Panc1 (cell line): ENCODE data around the gene SLC8A1. TPM values are rescaled to one million over a fixed set of nuclear protein-coding genes. Genes with fewer than 3 reads are reported as not detected.

Experiments used
- ATAC-seq: fragments of 200-7000 bp; cut with Tn5 transposase; 2 replicates; pipeline ENCODE4 v1.9.1; 2020; ENCODE audit warnings: mild to moderate bottlenecking, moderate library complexity
- BruUV-seq: library from RNA; stranded (reverse); fragments of 400-500 nt; replicated peaks from 2 replicates; lab custom pipeline; 2021; lab: Mats Ljungman, UMichigan
- CTCF ChIA-PET: fragments of 300-600 bp; sonication (Branson Sonifier 250); formaldehyde crosslinking; loops from one replicate; lab custom pipeline; 2022; ENCODE audit warnings: antibody characterized with exemption; lab: Charles Lee
- POLR2A ChIA-PET: fragments of 300-600 bp; sonication (Branson Sonifier 250); formaldehyde crosslinking; loops from one replicate; lab custom pipeline; 2022; ENCODE audit warnings: antibody characterized with exemption; lab: Charles Lee
- DNase-seq: peaks from one replicate; pipeline ENCODE4 v3.0.0-alpha.2; 2010; ENCODE audit warnings: low read depth, low spot score
- H3K27ac ChIP-seq: 2 replicates; pipeline ENCODE4 v1.5.1; 2011; ENCODE audit warnings: mild to moderate bottlenecking, low read length, inconsistent platforms
- H3K27me3 ChIP-seq: fragments of 200-500 bp; sonication (Bioruptor generic); 2 replicates; pipeline ENCODE4 v1.6.0; 2014; ENCODE audit warnings: low read length, inconsistent platforms; ENCODE audit not compliant: control insufficient read depth, insufficient read depth
- H3K36me3 ChIP-seq: fragments of 200-500 bp; sonication (Bioruptor generic); 2 replicates; pipeline ENCODE4 v1.5.1; 2014; ENCODE audit warnings: inconsistent platforms, mild to moderate bottlenecking, low read length, moderate library complexity; ENCODE audit not compliant: control insufficient read depth, insufficient read depth
- H3K4me1 ChIP-seq: 2 replicates; pipeline ENCODE4 v1.5.1; 2011; ENCODE audit warnings: inconsistent platforms, mild to moderate bottlenecking, low read length, moderate library complexity; ENCODE audit not compliant: control insufficient read depth, insufficient read depth
- H3K4me3 ChIP-seq, 2 experiments: 2 replicates each; pipeline ENCODE4 v1.5.1; 2011 to 2012; ENCODE audit warnings: low read depth in 2 of 2, low read length in 2 of 2, mild to moderate bottlenecking in 2 of 2, inconsistent platforms in 1 of 2, moderate library complexity in 1 of 2
- H3K9me3 ChIP-seq: fragments of 200-500 bp; sonication (Bioruptor generic); 2 replicates; pipeline ENCODE4 v1.5.1; 2014; ENCODE audit warnings: low read depth, mild to moderate bottlenecking, inconsistent platforms, low read length, moderate library complexity; ENCODE audit not compliant: control insufficient read depth, insufficient read depth
- CTCF ChIP-seq: fragments of 450-650 bp; IDR thresholded peaks from 2 replicates; pipeline ENCODE4 v1.5.1; 2017; ENCODE audit warnings: mild to moderate bottlenecking
- POLR2AphosphoS5 ChIP-seq: IDR thresholded peaks from 2 replicates; pipeline ENCODE4 v1.6.1; 2012; ENCODE audit warnings: mild to moderate bottlenecking, low read depth, low read length, moderate library complexity
- REST ChIP-seq, 2 experiments: IDR thresholded peaks; 2 replicates each; pipeline ENCODE4 v1.6.1; 2011 to 2012; ENCODE audit warnings: low read depth in 2 of 2, control low read depth in 1 of 2, low read length in 1 of 2, mild to moderate bottlenecking in 1 of 2, moderate library complexity in 1 of 2; ENCODE audit not compliant: insufficient read depth in 1 of 2
- SIN3A ChIP-seq: IDR thresholded peaks from 2 replicates; pipeline ENCODE4 v1.6.1; 2012; ENCODE audit warnings: low read depth, mild to moderate bottlenecking, low read length, moderate library complexity, borderline replicate concordance; ENCODE audit not compliant: insufficient read depth
- TCF7L2 ChIP-seq: IDR thresholded peaks from 2 replicates; pipeline ENCODE4 v1.6.1; 2011; ENCODE audit warnings: mild to moderate bottlenecking, low read depth, low read length, inconsistent platforms
- in situ Hi-C: cut with HindIII; loops from 2 replicates; pipeline ENCODE4 v1.10.0; 2016; ENCODE audit warnings: low sequenced_read_pairs, low pct_unique_long_range_greater_than_20kb
- intact Hi-C: fragments of 100-400 bp; cut with micrococcal nuclease; formaldehyde crosslinking; loops from one replicate; pipeline ENCODE4 v1.10.0; 2022; ENCODE audit not compliant: unreplicated experiment
- total RNA-seq: library from RNA; stranded (reverse); gene quantifications from one replicate; pipeline ENCODE4 v1.2.1, GENCODE V29; 2021; ENCODE audit not compliant: unreplicated experiment

Gene SLC8A1
- total RNA-seq, 1 experiment from 2014 or later, result 0.59 TPM

GRCh38 chr2:40049781-40050180 lies 402.1 kb downstream of the SLC8A1 start:
- Histone ChIP-seq H3K27me3 (peaks cover 2% of the 10 kb centered on the region; the same call in 1 of the 2 replicates), H3K9me3 (no peaks in the 10 kb centered on the region), H3K27ac (no peak overlapping the region), H3K36me3 (no peaks in the 10 kb centered on the region), H3K4me3 (no peak overlapping the region), H3K4me1 (no peaks in the 10 kb centered on the region)
- DNase-seq, result no peak
- POLR2A ChIA-PET, result no interaction called here
- in situ Hi-C loops (no loop called here), intact Hi-C loops (no loop called here)
- BruUV-seq, result no TSS peak
- no peak for TF ChIP-seq POLR2AphosphoS5
- TF ChIP-seq CTCF, result no peak
- TF ChIP-seq TCF7L2, result no peak
- no peak for TF ChIP-seq REST (IDR thresholded peaks at IDR 0.05; ENCODE audit: insufficient read depth in 1 of 2, low read depth in 2 of 2, low read length in 1 of 2)
- TF ChIP-seq SIN3A, result no peak
- ATAC-seq, result no peak
- CTCF ChIA-PET, result no interaction called here

DNA sequence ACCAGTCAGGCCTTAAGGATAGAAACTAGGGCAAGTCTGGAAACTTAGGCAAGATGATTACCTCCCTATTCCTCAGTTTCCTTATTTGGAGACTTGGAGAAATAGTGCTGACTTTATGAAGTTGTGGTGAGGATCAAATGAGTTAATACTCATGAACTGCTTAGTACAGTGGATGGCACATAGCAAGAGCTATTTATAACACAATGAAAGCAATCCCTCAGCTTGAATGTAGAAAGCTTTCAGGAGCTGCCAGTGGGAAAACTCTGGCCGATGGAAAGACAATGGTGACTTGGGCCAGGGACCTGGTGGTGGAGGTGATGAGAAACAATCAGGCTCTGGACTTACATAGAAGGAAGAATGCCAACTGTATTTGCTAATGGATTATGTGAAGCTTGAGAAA lies 403.4 kb downstream of the SLC8A1 start:
- no peak for ATAC-seq
- POLR2A ChIA-PET, result no interaction called here

More for the DNA sequence above, 403.4 kb downstream of the SLC8A1 start:
- intact Hi-C loops, result no loop called here
- DNase-seq, result no peak
- H3K27me3 ChIP-seq, result peaks cover 2% of the 10 kb centered on the region; the same call in 1 of the 2 replicates
- no TSS peak for BruUV-seq
- no peak overlapping the region for H3K27ac ChIP-seq
- CTCF ChIA-PET, result no interaction called here
- TF ChIP-seq REST (IDR thresholded peaks at IDR 0.05; ENCODE audit: insufficient read depth in 1 of 2, low read depth in 2 of 2, low read length in 1 of 2), result no peak
- TF ChIP-seq SIN3A, result no peak
- TF ChIP-seq POLR2AphosphoS5, result no peak
- no peak for TF ChIP-seq CTCF
- no peak for TF ChIP-seq TCF7L2
- H3K9me3 ChIP-seq, result no peaks in the 10 kb centered on the region
- in situ Hi-C loops, result no loop called here
- H3K36me3 ChIP-seq, result no peaks in the 10 kb centered on the region
- H3K4me3 ChIP-seq, result no peak overlapping the region
- no peaks in the 10 kb centered on the region for H3K4me1 ChIP-seq
